ENCODE data around the gene CCDC88C. TPM values are rescaled to one million over a fixed set of nuclear protein-coding genes. Genes with fewer than 3 reads are reported as not detected.

Gene CCDC88C
- total RNA-seq, 1 experiment from 2014 or later = 29.8 TPM

GRCh38 chr14:91354221-91354916, 63.3 kb downstream of the CCDC88C start:
- Mint-ChIP-seq H3K4me3 (ENCODE audit: unreplicated experiment) (no peak overlapping the region), H3K4me1 (ENCODE audit: low read depth, unreplicated experiment) (peaks cover 1% of the 10 kb centered on the region), H3K27ac (ENCODE audit: unreplicated experiment) (no peak overlapping the region), H3K9me3 (ENCODE audit: unreplicated experiment) (no peaks in the 10 kb centered on the region), H3K27me3 (ENCODE audit: insufficient read depth, unreplicated experiment) (no peaks in the 10 kb centered on the region), H3K36me3 (ENCODE audit: insufficient read depth, unreplicated experiment) (peaks cover 7% of the 10 kb centered on the region)
- Histone ChIP-seq H3K9me3 (no peaks in the 10 kb centered on the region), H3K36me3 (ENCODE audit: control insufficient read depth, insufficient read depth, low read length) (no peaks in the 10 kb centered on the region), H3K27me3 (replicated peaks; ENCODE audit: control insufficient read depth, insufficient read depth, low read length) (no peaks in the 10 kb centered on the region), H3K4me3 (ENCODE audit: low read depth, low read length) (no peak overlapping the region), H3K4me1 (0 out of 2 replicates have a peak, but pooled peaks cover 4% of the 10 kb centered on the region)
- BruUV-seq (replicated peaks) = no TSS peak
- TF ChIP-seq, protein P1, sequence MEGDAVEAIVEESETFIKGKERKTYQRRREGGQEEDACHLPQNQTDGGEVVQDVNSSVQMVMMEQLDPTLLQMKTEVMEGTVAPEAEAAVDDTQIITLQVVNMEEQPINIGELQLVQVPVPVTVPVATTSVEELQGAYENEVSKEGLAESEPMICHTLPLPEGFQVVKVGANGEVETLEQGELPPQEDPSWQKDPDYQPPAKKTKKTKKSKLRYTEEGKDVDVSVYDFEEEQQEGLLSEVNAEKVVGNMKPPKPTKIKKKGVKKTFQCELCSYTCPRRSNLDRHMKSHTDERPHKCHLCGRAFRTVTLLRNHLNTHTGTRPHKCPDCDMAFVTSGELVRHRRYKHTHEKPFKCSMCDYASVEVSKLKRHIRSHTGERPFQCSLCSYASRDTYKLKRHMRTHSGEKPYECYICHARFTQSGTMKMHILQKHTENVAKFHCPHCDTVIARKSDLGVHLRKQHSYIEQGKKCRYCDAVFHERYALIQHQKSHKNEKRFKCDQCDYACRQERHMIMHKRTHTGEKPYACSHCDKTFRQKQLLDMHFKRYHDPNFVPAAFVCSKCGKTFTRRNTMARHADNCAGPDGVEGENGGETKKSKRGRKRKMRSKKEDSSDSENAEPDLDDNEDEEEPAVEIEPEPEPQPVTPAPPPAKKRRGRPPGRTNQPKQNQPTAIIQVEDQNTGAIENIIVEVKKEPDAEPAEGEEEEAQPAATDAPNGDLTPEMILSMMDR (IDR thresholded peaks at IDR 0.05; ENCODE audit: insufficient read depth in 1 of 2, low read depth in 1 of 2, low read length in 1 of 2, severe bottlenecking in 1 of 2, unreplicated experiment in 1 of 2) = no peak
- ChIA-PET CTCF (interaction anchor here (0.9 kb wide), 1 partner anchor 63 kb away, joined by 3 read pairs; the partner anchor contains the start of gene CCDC88C), POLR2A (no interaction called here)
- intact Hi-C loops (cut with micrococcal nuclease; ENCODE audit: unreplicated experiment) = no loop called here
- no peak for DNase-seq

DNA sequence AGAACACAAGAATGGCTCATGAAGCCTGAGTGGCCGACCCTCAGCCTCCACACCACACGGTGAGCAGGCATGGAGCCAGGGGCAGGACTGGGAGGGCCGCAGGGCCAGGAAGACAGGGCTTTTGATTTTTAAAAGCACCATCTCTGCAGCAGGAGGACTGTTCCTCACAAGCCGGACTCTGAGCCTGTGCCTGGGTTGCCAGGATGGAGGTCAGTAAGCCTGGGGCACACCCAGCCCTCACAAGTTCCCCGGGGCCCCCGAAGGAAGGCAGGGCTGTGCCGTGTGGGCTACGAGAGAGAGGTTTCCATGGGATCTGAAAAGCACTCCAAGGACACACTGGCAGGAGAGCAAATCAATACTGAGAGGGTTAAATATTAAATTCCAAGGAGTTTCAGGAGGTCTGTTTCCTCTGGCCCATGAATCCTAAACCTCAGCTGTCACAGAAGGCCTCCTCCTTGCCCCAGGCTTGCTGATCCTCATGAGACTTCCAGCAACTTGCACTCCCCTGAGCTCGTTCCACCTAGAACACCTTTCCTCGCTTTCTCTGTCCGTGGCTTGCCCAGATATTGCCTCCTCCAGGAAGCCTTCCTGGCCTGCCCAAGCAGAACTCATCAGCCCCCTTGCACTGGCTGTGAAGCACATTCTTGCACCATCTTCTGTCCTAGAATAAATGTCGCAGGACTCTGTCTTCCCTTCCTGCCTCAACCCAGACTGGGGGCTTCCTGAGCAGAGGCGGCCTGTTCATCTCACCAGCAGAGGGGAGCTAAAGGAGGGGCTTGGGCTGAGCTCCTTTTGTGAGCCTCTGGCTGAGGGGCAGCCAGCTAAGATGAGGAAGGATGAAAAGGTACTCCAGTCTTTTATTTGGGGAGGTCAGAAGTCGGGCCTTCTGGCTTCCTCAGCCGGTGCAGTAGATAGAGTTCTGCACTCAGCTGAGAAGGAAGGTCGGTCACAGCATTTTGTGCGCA, 64.6 kb downstream of the CCDC88C start:
- peaks cover 7% of the 10 kb centered on the region for H3K36me3 Mint-ChIP-seq (ENCODE audit: insufficient read depth, unreplicated experiment)
- H3K4me3 Mint-ChIP-seq (ENCODE audit: unreplicated experiment) = no peak overlapping the region
- H3K4me1 Mint-ChIP-seq (ENCODE audit: low read depth, unreplicated experiment) = peaks cover 8% of the 10 kb centered on the region
- H3K27ac Mint-ChIP-seq (ENCODE audit: unreplicated experiment) = no peak overlapping the region
- peaks cover 12% of the 10 kb centered on the region; the same call in 1 of the 2 replicates for H3K4me1 ChIP-seq
- intact Hi-C loops (cut with micrococcal nuclease; ENCODE audit: unreplicated experiment) = no loop called here
- TF ChIP-seq, protein P1 (IDR thresholded peaks at IDR 0.05; ENCODE audit: insufficient read depth in 1 of 2, low read depth in 1 of 2, low read length in 1 of 2, severe bottlenecking in 1 of 2, unreplicated experiment in 1 of 2) = no peak
- BruUV-seq (replicated peaks) = no TSS peak
- DNase-seq = no peak
- H3K9me3 ChIP-seq = no peaks in the 10 kb centered on the region
- CTCF ChIA-PET = interaction anchor here (0.6 kb wide), 1 partner anchor 71 kb away, joined by 4 read pairs; no protein-coding TSS in a partner anchor
- H3K4me3 ChIP-seq (ENCODE audit: low read depth, low read length) = no peak overlapping the region
- POLR2A ChIA-PET = no interaction called here
- no peaks in the 10 kb centered on the region for H3K27me3 Mint-ChIP-seq (ENCODE audit: insufficient read depth, unreplicated experiment)
- H3K27me3 ChIP-seq (replicated peaks; ENCODE audit: control insufficient read depth, insufficient read depth, low read length) = no peaks in the 10 kb centered on the region
- no peaks in the 10 kb centered on the region for H3K36me3 ChIP-seq (ENCODE audit: control insufficient read depth, insufficient read depth, low read length)
- H3K9me3 Mint-ChIP-seq (ENCODE audit: unreplicated experiment) = no peaks in the 10 kb centered on the region

DNA sequence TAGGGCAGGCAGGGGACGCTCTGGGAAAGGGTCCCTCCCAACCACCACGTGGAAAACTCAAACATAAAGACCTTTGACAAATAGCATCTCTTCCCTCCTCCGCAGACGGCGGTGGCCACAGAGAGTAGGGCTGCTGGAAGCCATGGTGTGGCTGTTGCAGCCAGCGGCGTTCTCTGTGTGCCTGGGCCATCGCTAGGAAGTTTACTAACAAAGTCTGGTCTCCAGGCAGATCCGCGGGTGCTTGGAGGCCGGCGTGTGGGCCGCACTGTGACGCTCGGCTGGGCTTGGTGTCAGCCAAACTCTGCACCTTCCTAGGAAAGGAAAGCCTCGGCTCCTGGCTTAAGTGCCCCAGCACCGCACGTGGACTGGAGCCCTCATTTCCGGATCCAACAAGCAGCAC, 65.6 kb downstream of the CCDC88C start:
- TF ChIP-seq, protein P1 (IDR thresholded peaks at IDR 0.05; ENCODE audit: insufficient read depth in 1 of 2, low read depth in 1 of 2, low read length in 1 of 2, severe bottlenecking in 1 of 2, unreplicated experiment in 1 of 2) = no peak
- Histone ChIP-seq H3K36me3 (ENCODE audit: control insufficient read depth, insufficient read depth, low read length) (no peaks in the 10 kb centered on the region), H3K9me3 (no peaks in the 10 kb centered on the region), H3K4me1 (peaks cover 12% of the 10 kb centered on the region; the same call in 1 of the 2 replicates), H3K4me3 (ENCODE audit: low read depth, low read length) (no peak overlapping the region), H3K27me3 (replicated peaks; ENCODE audit: control insufficient read depth, insufficient read depth, low read length) (no peaks in the 10 kb centered on the region)
- H3K27me3 Mint-ChIP-seq (ENCODE audit: insufficient read depth, unreplicated experiment) = no peaks in the 10 kb centered on the region
- peaks cover 8% of the 10 kb centered on the region for H3K4me1 Mint-ChIP-seq (ENCODE audit: low read depth, unreplicated experiment)
- DNase-seq = no peak
- no peak overlapping the region for H3K4me3 Mint-ChIP-seq (ENCODE audit: unreplicated experiment)
- no peak overlapping the region for H3K27ac Mint-ChIP-seq (ENCODE audit: unreplicated experiment)
- peaks cover 7% of the 10 kb centered on the region for H3K36me3 Mint-ChIP-seq (ENCODE audit: insufficient read depth, unreplicated experiment)
- ChIA-PET CTCF (interaction anchor here (0.5 kb wide), 1 partner anchor 16 kb away, joined by 5 read pairs; no protein-coding TSS in a partner anchor), POLR2A (interaction anchor here (0.6 kb wide), 1 partner anchor 403 kb away, joined by 5 read pairs; no protein-coding TSS in a partner anchor)
- intact Hi-C loops (cut with micrococcal nuclease; ENCODE audit: unreplicated experiment) = no loop called here
- H3K9me3 Mint-ChIP-seq (ENCODE audit: unreplicated experiment) = no peaks in the 10 kb centered on the region
- no TSS peak for BruUV-seq (replicated peaks)
